Coronary artery (tissue), 2 donors: ENCODE results near the gene WNT5B.

Source experiments
- DNase-seq: peaks from one replicate; pipeline ENCODE4 v3.0.0-alpha.2; 2017; ENCODE audit warnings: low spot score
- H3K27ac ChIP-seq, 2 donors: fragments of 200-600 bp; sonication (generic); one replicate each; pipeline ENCODE4 v1.5.1; 2016 to 2019
- H3K4me3 ChIP-seq: fragments of 200-600 bp; sonication (generic); 2 replicates; pipeline ENCODE4 v1.5.1; 2016; ENCODE audit warnings: mild to moderate bottlenecking, moderate library complexity
- TF ChIP-seq, protein P1 (sequence below): fragments of 200-600 bp; sonication (generic); IDR thresholded peaks from one replicate; pipeline ENCODE4 v1.5.1; 2019; ENCODE audit warnings: antibody characterized with exemption

The WNT5B gene

GRCh38 chr12:1628666-1629337 is at the start of gene WNT5B:
TSS of gene WNT5B (plus strand) at chr12:1629231. CDS start at chr12:1631355, 2,124 bp downstream.
- TF ChIP-seq, protein P1, sequence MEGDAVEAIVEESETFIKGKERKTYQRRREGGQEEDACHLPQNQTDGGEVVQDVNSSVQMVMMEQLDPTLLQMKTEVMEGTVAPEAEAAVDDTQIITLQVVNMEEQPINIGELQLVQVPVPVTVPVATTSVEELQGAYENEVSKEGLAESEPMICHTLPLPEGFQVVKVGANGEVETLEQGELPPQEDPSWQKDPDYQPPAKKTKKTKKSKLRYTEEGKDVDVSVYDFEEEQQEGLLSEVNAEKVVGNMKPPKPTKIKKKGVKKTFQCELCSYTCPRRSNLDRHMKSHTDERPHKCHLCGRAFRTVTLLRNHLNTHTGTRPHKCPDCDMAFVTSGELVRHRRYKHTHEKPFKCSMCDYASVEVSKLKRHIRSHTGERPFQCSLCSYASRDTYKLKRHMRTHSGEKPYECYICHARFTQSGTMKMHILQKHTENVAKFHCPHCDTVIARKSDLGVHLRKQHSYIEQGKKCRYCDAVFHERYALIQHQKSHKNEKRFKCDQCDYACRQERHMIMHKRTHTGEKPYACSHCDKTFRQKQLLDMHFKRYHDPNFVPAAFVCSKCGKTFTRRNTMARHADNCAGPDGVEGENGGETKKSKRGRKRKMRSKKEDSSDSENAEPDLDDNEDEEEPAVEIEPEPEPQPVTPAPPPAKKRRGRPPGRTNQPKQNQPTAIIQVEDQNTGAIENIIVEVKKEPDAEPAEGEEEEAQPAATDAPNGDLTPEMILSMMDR: no peak
- DNase-seq: no peak
- Histone ChIP-seq H3K27ac (peak within 1 kb of the TSS in 1 of 2 donors; percentile 43), H3K4me3 (peak within 1 kb of the TSS; percentile 73)

DNA sequence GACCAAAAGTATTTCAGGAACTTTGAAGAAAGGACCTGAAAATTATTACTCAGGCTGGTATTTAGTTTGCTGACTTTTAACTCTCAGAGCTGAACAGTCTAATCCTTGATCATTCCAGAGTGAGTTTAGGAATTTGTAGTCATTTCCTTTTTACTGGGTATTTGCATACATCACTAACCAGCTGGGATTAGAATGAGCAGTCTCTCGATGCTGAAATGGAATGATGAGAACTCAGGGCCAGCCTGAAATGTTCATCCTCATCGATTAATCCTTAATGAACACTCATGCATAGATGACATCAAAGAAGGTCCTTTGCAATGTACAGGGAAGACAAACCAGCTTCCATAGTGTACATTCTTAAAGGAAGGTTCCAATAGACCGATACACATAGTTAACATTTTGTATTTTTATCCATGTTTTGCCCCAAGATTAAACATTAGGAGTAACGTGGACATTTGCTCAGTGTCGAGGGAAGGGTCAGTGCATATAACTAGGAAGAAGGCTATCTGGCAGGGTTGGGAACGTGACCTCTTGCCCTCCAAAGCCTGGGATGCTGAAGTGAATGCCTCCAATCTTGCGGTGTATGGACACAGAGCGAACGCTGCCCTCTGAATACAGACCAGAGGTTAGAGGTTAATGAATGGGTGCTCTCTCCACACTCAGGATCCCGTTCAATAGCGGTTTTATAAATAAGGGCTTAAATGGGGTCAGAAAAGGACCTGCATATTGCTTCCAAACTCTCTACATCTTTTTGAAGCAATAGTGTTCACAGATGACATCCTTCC is 49.2 kb upstream of the WNT5B start:
- no peak for DNase-seq
- TF ChIP-seq, protein P1: no peak
- Histone ChIP-seq H3K4me3 (no peak overlapping the region), H3K27ac (no peak overlapping the region)

DNA sequence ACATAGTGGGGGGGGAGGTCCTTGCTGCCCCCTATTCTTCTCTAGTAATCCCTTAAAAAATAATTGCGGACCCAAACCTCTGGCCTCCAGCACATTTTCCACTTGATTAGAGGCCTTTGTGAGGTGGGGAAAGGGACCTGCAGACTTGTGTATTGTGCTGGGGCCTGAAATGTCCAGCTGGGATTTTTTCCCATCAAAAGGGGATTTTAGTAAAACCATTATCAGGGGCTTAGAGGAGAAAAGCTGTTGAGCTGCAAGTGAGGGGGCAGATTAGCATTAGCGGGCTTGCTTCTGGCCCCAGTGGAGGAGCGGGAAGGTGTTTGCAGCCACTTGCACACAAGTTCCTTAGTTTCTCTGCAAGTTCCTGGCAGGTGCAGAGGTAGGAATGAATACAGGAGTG is 48.5 kb upstream of the WNT5B start:
- DNase-seq: no peak

DNA sequence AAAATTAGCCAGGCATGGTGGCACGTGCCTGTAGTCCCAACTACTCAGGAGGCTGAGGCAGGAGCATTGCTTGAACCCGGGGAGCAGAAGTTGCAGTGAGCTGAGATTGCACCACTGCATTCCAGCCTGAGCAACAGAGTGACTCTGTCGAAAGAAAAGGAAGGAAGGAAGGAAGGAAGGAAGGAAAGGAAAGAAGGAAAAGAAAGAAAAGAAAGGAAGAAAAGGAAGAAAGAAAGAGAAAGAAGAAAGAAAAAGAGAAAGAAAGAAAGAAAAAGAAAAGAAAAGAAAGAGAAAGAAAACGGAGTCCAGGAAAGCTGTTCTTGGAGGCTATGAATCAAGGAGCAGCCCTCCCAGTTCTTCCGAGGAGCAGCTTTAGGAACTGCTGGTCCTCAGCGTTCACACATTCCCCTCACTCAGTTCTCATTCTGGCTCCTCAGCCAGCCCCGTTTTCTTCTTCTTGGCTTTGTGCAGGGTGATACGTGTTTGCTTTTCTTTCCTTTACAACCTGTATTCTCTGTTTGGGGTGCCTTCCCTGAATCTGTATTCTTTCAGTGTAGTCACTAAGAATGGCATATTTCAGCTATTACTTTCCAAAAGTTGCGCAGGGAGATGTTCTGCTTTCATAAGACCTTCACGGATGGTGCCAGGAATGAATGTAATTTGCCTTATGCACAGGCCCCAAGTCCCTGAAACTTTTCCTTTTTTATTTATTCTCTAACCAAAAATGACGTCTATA is 46.9 kb upstream of the WNT5B start:
- no peak overlapping the region for H3K4me3 ChIP-seq
- H3K27ac ChIP-seq: no peak overlapping the region
- TF ChIP-seq, protein P1: no peak
- DNase-seq: no peak

More for the DNA sequence above, 48.5 kb upstream of the WNT5B start:
- H3K27ac ChIP-seq: no peak overlapping the region
- H3K4me3 ChIP-seq: no peak overlapping the region
- TF ChIP-seq, protein P1: no peak

GRCh38 chr12:1582709-1583050 is 46.4 kb upstream of the WNT5B start:
- TF ChIP-seq, protein P1: no peak
- no peak for DNase-seq
- Histone ChIP-seq H3K27ac (no peak overlapping the region), H3K4me3 (no peak overlapping the region)

DNA sequence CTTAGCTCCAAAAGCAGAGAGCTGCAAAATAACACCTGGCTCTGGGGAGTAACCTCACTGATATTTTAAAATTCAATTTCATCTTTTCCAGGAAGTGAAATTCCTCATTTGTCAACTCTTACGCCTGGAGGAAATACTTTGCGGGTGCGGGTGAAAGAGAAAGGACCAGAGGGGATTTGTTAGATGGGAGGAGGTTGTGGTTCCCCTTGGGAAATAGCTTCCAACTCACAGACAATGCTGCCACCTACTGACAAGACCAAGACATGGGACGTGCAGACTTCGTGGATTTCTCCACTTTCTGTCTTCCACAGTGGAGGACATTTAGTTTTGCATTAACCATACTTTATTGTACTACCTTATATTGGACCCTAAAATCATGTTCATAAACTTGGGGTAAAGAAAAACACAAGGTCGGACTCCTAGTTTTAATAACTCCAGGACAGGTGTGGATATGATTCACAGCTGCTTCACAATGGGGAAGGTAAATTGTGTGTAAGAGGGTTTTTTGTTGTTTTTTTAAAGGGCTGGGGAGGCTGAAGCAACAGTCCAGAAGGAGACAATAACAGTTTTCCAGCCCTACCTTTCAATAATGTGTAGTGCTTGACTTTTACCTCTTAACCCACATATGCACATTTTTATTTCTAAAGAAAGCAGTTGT is 45.5 kb upstream of the WNT5B start:
- Histone ChIP-seq H3K4me3 (peak overlapping the region; percentile 58), H3K27ac (no peak overlapping the region)
- TF ChIP-seq, protein P1: peak; percentile 59
- no peak for DNase-seq
